ENCODE measurements around the gene PNPLA1.

Gene PNPLA1, protein sequence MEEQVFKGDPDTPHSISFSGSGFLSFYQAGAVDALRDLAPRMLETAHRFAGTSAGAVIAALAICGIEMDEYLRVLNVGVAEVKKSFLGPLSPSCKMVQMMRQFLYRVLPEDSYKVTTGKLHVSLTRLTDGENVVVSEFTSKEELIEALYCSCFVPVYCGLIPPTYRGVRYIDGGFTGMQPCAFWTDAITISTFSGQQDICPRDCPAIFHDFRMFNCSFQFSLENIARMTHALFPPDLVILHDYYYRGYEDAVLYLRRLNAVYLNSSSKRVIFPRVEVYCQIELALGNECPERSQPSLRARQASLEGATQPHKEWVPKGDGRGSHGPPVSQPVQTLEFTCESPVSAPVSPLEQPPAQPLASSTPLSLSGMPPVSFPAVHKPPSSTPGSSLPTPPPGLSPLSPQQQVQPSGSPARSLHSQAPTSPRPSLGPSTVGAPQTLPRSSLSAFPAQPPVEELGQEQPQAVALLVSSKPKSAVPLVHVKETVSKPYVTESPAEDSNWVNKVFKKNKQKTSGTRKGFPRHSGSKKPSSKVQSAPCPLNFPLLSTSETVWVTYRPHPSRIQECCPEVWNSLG

DNA sequence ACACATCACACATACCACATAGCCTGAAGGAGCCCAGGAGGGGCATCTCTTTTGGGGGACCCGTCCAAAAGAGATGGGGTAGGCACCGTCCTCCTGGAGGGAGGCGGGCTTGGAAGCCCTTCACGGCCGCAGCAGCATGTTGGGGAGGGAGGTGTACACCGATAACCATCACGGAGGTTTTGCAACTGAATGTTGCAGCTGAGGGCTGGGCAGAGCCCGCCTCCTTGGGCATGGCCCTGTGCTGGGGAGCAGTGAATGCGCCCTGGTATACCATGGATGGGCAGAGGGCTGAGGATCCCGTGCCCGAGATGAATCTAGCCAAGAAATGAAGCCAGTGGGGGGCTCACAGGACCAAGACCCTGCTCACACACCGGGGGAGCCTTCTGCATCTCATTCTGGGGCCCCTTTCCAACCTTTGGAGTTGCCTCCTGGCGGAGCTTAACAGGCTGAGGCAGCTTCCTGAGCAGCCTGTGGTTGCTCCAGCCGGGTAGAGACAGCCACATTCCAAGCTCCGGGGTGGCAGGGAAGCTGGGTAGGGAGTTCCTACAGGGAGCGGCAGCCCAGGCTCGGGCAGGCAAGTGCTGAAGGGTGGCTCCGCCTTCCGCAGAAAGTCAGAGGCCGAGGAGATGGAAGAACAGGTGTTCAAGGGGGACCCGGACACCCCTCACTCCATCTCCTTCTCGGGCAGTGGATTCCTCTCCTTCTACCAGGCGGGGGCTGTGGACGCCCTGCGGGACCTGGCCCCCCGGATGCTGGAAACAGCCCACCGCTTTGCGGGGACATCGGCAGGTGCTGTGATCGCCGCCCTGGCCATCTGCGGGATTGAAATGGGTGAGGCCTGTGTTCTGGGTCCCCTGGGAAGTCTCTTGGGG, at the start of gene PNPLA1:
Gene PNPLA1 (plus strand): TSS at position 227 of the 872 bp plus-strand sequence. CDS start 400 bp downstream, at position 627.
- no peak for DNase-seq

DNA sequence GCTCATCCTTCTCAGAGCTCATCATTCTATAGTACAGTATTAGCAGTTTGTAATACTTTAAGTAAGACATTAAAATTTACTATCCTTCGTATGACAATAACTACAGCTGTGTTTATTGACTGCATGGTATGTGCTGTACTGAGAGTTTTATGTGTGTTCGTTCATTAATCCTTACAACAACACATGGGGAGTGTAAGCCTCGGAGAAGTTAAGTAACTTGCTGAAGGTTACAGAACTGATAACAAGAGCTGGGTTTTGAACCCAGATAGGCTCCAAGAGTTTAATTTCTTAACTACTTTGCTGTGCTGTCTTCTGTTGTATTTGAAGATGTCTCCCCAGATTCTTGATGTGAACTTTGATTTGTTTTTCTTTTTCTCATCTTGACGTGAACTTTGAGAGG, 49.6 kb upstream of the PNPLA1 start:
- DNase-seq: no peak

DNA sequence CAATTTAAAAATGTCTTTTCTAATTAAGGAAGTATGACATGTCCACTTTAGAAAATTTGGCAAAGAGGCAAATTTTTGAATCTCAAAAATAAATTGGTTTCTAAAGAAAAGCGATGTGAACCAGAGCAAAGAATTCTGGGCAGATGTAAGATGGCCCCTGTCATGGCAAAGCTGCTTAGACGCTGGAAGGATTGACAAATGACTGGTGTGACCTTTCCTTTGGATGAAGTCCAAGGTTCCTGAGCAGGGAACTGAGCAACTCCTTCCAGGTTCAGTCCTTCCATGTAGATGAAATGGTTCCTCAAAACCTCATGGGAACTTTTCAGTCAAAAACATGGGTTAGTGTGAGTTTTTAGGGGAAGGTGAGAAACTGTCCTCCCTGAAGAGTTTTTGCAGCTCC, 48.2 kb upstream of the PNPLA1 start:
- no peak for DNase-seq

DNA sequence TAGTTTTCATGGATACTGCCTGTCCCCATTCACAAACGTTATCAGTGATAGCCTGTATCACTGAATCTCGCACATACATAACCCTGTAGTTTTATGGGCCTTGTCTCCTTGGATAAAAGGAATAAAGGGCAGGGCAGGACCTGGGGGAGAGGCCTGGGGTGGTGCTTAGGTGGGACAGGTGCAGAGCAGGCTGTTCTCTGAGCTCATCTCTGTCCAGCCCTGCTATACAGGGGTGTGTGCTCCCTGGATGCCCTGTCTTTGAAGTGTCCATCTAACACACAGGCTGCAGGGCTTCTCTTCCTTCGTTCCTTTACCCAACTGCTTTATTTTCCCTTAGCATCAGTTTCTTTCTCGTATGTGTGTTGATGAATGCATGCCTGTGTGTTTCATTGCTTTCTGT, 46.9 kb upstream of the PNPLA1 start:
- DNase-seq: no peak

- no peak for DNase-seq
Measured at GRCh38 chr6:36223706-36224105, 46.2 kb upstream of the PNPLA1 start.

DNA sequence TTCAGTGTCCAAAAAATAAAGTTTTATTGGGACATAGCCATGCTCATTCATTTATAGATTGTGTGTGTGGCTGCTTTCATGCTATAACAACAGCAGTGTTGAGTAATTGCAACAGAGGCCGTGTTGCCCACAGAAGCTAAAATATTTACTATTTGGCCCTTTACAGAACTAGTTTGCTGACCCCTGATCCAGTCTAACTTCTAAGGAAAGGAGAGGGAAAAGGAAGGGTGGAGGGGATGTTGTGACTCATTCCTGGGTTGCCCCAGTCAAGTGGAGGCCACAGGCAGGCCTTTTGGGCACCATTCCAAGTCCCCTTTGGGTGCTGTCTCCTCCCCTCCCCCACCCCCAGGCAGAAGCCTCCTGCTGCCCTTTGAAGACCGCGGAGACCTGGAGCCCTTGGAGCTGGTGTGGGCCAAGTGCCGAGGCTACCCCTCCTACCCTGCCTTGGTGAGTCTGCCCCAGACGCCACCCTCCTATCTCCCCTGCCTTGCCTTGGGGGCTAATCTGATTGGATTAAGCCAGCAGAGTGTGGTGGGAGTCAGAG, 44.9 kb upstream of the PNPLA1 start:
- no peak for DNase-seq

- DNase-seq: no peak
Measured at GRCh38 chr6:36226438-36227047, 43.3 kb upstream of the PNPLA1 start.

- peak; percentile 53 for DNase-seq
Measured at GRCh38 chr6:36227379-36228228, 42.3 kb upstream of the PNPLA1 start.

GRCh38 chr6:36229223-36229622, 40.6 kb upstream of the PNPLA1 start:
- DNase-seq: no peak

- DNase-seq: no peak
Measured at GRCh38 chr6:36230371-36230770, 39.5 kb upstream of the PNPLA1 start.

GRCh38 chr6:36232172-36232571, 37.7 kb upstream of the PNPLA1 start:
- DNase-seq: no peak

- no peak for DNase-seq
Measured at GRCh38 chr6:36235309-36235708, 34.6 kb upstream of the PNPLA1 start.

DNA sequence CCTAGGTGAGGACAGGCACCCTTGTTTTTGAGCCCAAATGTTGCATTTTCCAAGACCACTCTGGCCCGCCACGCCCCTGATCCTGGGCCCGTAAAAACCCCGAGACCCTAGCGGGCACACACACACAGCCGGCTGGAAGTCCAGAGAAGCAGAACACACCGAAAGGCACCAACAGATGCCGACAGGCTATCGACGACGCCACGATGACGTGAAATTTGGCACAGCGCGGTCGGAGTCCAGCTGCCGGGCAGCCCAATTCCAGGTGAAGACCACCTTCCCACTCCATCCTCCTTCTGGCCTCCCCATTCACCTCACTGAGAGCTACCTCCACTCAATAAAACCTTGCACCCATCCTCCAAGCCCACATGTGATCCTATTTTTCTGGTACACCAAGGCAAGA, 34.0 kb upstream of the PNPLA1 start:
- no peak for DNase-seq

DNA sequence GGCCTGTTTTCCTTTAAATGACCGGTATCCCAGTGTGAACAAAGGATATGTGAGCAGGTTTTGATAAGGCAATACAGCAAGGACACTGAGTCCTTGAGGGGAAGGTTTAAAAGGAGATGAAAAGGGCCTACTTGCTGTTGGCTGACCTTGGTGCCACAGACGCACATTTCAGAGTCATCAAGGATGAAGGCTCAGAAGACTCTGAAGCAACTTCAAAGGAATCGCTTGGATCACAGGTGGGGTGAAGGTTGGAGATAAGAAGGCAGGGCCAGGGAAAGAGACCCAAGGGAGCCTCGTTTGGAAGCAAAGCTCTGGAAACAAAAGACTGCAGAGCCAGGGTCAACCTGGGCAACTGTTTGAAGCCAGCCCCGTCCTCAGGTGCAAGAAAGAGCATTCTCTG, 30.1 kb upstream of the PNPLA1 start:
- DNase-seq: no peak

DNA sequence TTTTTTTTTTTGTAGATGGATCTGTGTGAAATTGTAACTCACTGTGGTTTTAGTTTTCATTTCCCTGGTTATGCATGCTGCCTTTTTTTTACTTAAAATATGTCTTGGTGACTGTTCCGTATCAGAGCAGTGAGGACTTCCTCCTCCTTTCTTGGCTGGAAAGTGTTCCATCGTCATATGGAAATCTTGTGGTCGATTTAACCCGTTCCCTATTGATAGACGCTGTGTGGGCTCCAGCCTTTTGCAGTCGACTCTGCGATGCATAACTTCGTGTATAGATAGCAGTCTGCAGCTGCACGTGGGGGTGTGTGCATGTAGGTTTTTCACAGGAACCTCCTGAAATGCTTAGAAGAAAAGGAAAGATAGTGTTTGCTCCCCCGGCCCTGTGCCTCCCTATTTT, 28.1 kb upstream of the PNPLA1 start:
- no peak for DNase-seq

DNA sequence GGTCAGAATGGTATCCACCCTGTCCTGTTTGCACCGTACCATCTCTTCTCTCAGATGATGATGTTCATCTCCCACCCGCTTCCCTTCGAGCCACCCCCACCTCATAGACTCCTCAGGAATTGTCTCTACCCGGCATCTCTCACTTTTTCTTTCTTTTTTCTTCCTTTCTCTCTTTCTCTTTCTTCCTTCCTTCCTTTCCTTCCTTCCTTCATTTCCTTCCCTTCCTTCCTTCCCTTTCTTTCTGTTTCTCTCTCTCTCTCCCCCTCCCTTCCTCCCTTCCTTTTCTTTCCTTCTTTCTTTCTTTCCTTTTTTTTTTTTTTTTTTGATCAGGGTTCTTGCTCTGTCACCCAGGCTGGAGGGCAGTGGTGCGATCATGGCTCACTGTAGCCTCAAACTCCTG, 27.7 kb upstream of the PNPLA1 start:
- no peak for DNase-seq

- DNase-seq: no peak
Measured at GRCh38 chr6:36242626-36243025, 27.2 kb upstream of the PNPLA1 start.

DNA sequence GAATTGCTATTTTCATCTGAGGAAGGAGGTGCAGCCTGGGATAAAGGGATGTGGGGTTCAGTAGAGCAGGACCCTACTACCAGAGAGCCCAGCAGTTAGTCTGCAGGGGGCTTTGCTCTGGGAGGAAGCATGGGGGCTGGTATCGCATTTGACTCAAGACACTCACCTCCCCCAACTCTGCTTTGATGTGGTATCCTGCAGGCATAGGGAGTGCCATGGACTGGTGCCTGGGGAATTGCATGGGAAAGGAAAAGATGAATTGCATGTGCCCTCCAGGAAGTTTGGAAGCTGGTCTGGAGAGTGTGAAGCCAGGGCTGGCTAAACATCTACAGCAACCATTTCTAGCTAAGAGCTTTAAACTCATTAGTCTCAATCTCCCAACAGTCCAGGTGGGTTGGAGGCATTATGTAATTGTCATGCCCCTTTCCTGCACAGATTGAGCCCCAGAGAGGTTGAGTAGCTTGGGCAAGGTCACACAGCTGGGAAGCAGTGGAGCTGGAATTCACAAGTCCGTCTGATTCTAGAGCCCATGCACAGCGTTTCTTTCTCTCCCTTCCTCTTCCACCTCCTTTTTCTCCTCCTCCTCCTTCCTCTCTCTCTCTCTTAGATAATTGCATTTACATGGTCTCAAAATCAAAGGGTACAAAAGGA, 26.2 kb upstream of the PNPLA1 start:
- no peak for DNase-seq

GRCh38 chr6:36244641-36245280, 25.1 kb upstream of the PNPLA1 start:
- no peak for DNase-seq

GRCh38 chr6:36245572-36246061, 24.2 kb upstream of the PNPLA1 start:
- DNase-seq: no peak

All from NCI-H2029 treated with DMSO at 0.1 percent for 48 hours (cell line).